Type B pancreatic cell (in vitro differentiated cells): Measurements from ENCODE around the gene SH3BP5. TPM values are rescaled to one million over a fixed set of nuclear protein-coding genes. Genes with fewer than 3 reads are reported as not detected.

ENCODE experiments used
- DNase-seq: peaks from one replicate; pipeline ENCODE4 v3.0.0; 2021; ENCODE audit warnings: mixed read lengths; ENCODE audit not compliant: unreplicated experiment; ENCODE audit errors: extremely low spot score
- H3K27ac Mint-ChIP-seq: 2 replicates; pipeline ENCODE4 v1.8.0; 2021; ENCODE audit warnings: mild to moderate bottlenecking, mixed read lengths
- H3K27me3 Mint-ChIP-seq: 2 replicates; pipeline ENCODE4 v1.8.0; 2021; ENCODE audit warnings: mixed read lengths
- H3K36me3 Mint-ChIP-seq: 2 replicates; pipeline ENCODE4 v1.8.0; 2021; ENCODE audit warnings: mixed read lengths
- H3K4me1 Mint-ChIP-seq: one replicate; pipeline ENCODE4 v1.8.0; 2021; ENCODE audit warnings: mixed read lengths; ENCODE audit not compliant: unreplicated experiment
- H3K4me3 Mint-ChIP-seq: 2 replicates; pipeline ENCODE4 v1.8.0; 2021; ENCODE audit warnings: mild to moderate bottlenecking, mixed read lengths
- H3K9me3 Mint-ChIP-seq: 2 replicates; pipeline ENCODE4 v1.8.0; 2021; ENCODE audit warnings: mixed read lengths
- CTCF ChIP-seq: fragments of 200-600 bp; sonication (generic); conservative IDR thresholded peaks from 2 replicates; pipeline ENCODE4 v1.5.0; 2021; ENCODE audit warnings: antibody characterized with exemption, mild to moderate bottlenecking
- total RNA-seq: library from RNA; stranded (reverse); gene quantifications from 2 replicates; pipeline ENCODE4 v1.2.1, GENCODE V29; 2021; ENCODE audit warnings: low replicate concordance

SH3BP5 gene
- total RNA-seq, 1 donor from 2014 or later = 33.4 TPM

- H3K9me3 Mint-ChIP-seq = no peaks in the 10 kb centered on the region
- peaks cover 28% of the 10 kb centered on the region for H3K4me1 Mint-ChIP-seq
- no peak overlapping the region for H3K4me3 Mint-ChIP-seq
- TF ChIP-seq CTCF = no peak
- H3K27ac Mint-ChIP-seq = no peak overlapping the region
- DNase-seq = no peak
- H3K27me3 Mint-ChIP-seq = no peaks in the 10 kb centered on the region
- peaks cover 16% of the 10 kb centered on the region for H3K36me3 Mint-ChIP-seq
Measured at GRCh38 chr3:15288331-15289035, 43.9 kb downstream of the SH3BP5 start.

- no peak overlapping the region for H3K27ac Mint-ChIP-seq
- TF ChIP-seq CTCF = no peak
- H3K36me3 Mint-ChIP-seq = peaks cover 16% of the 10 kb centered on the region
- H3K4me1 Mint-ChIP-seq = peaks cover 23% of the 10 kb centered on the region
- no peak for DNase-seq
- no peaks in the 10 kb centered on the region for H3K27me3 Mint-ChIP-seq
- no peaks in the 10 kb centered on the region for H3K9me3 Mint-ChIP-seq
- H3K4me3 Mint-ChIP-seq = no peak overlapping the region
Measured at GRCh38 chr3:15287565-15288330, 44.6 kb downstream of the SH3BP5 start.

GRCh38 chr3:15286022-15286421 is 46.4 kb downstream of the SH3BP5 start:
- no peak for TF ChIP-seq CTCF
- no peak overlapping the region for H3K27ac Mint-ChIP-seq
- H3K9me3 Mint-ChIP-seq = no peaks in the 10 kb centered on the region
- no peaks in the 10 kb centered on the region for H3K27me3 Mint-ChIP-seq
- peaks cover 14% of the 10 kb centered on the region for H3K4me1 Mint-ChIP-seq
- no peak for DNase-seq
- peaks cover 12% of the 10 kb centered on the region for H3K36me3 Mint-ChIP-seq
- no peak overlapping the region for H3K4me3 Mint-ChIP-seq

GRCh38 chr3:15284121-15284889 is 48.1 kb downstream of the SH3BP5 start:
- no peaks in the 10 kb centered on the region for H3K27me3 Mint-ChIP-seq
- DNase-seq = no peak
- TF ChIP-seq CTCF = no peak
- H3K9me3 Mint-ChIP-seq = no peaks in the 10 kb centered on the region
- H3K27ac Mint-ChIP-seq = no peak overlapping the region
- peaks cover 20% of the 10 kb centered on the region for H3K4me1 Mint-ChIP-seq
- H3K4me3 Mint-ChIP-seq = no peak overlapping the region
- peaks cover 16% of the 10 kb centered on the region for H3K36me3 Mint-ChIP-seq

- H3K27ac Mint-ChIP-seq = no peak overlapping the region
- H3K9me3 Mint-ChIP-seq = no peaks in the 10 kb centered on the region
- TF ChIP-seq CTCF = no peak
- peaks cover 16% of the 10 kb centered on the region for H3K36me3 Mint-ChIP-seq
- no peak overlapping the region for H3K4me3 Mint-ChIP-seq
- DNase-seq = no peak
- no peaks in the 10 kb centered on the region for H3K27me3 Mint-ChIP-seq
- peaks cover 24% of the 10 kb centered on the region for H3K4me1 Mint-ChIP-seq
Measured at GRCh38 chr3:15283702-15284101, 48.7 kb downstream of the SH3BP5 start.
